Neuronal stem cell (in vitro differentiated cells): Measurements from ENCODE around the gene SLC25A10.

Experiments used
- DNase-seq: peaks from one replicate; pipeline ENCODE4 v3.0.0-alpha.2; 2013; ENCODE audit warnings: low spot score
- H2AFZ ChIP-seq: one replicate; pipeline ENCODE4 v1.6.1; 2013; ENCODE audit warnings: mild to moderate bottlenecking, low read length, inconsistent platforms
- H2AK5ac ChIP-seq: 2 replicates; pipeline ENCODE4 v1.6.1; 2013; ENCODE audit warnings: low read depth, mild to moderate bottlenecking, inconsistent platforms, low read length, moderate library complexity, mixed read lengths
- H2BK120ac ChIP-seq: 2 replicates; pipeline ENCODE4 v1.6.1; 2013; ENCODE audit warnings: low read depth, mild to moderate bottlenecking, inconsistent platforms, low read length, moderate library complexity, mixed read lengths
- H2BK12ac ChIP-seq: one replicate; pipeline ENCODE4 v1.6.1; 2013; ENCODE audit warnings: low read length, inconsistent platforms
- H2BK15ac ChIP-seq: 2 replicates; pipeline ENCODE4 v1.6.1; 2013; ENCODE audit warnings: mild to moderate bottlenecking, low read length, inconsistent platforms, mixed read lengths
- H2BK5ac ChIP-seq: one replicate; pipeline ENCODE4 v1.6.1; 2013; ENCODE audit warnings: inconsistent platforms, mild to moderate bottlenecking, low read length, moderate library complexity
- H3K14ac ChIP-seq: one replicate; pipeline ENCODE4 v1.6.1; 2013; ENCODE audit warnings: low read length, inconsistent platforms
- H3K18ac ChIP-seq: 2 replicates; pipeline ENCODE4 v1.6.1; 2013; ENCODE audit warnings: low read length, inconsistent platforms
- H3K23ac ChIP-seq: 2 replicates; pipeline ENCODE4 v1.6.1; 2013; ENCODE audit warnings: low read depth, mild to moderate bottlenecking, mixed read lengths, low read length, inconsistent platforms; ENCODE audit not compliant: poor library complexity
- H3K27ac ChIP-seq: replicated peaks from 3 replicates; pipeline ENCODE4 v1.5.1; 2013; ENCODE audit warnings: low read length, inconsistent platforms
- H3K27me3 ChIP-seq, 3 experiments: 2 replicates each; pipeline ENCODE4 v1.6.1; 2013; ENCODE audit warnings: low read length in 3 of 3, mild to moderate bottlenecking in 2 of 3, inconsistent platforms in 1 of 3, low read depth in 1 of 3, mixed read lengths in 1 of 3, moderate library complexity in 1 of 3; ENCODE audit not compliant: control insufficient read depth in 3 of 3, insufficient read depth in 3 of 3
- H3K36me3 ChIP-seq, 2 donors: replicated peaks in 1 of 2; 2 replicates each; pipeline ENCODE4 v1.6.1; 2013; ENCODE audit warnings: low read length in 2 of 2; ENCODE audit not compliant: control insufficient read depth in 2 of 2, insufficient read depth in 2 of 2
- H3K4ac ChIP-seq: 2 replicates; pipeline ENCODE4 v1.6.1; 2013; ENCODE audit warnings: inconsistent platforms, mild to moderate bottlenecking, low read length, moderate library complexity
- H3K4me1 ChIP-seq, 2 donors: 1 replicate in 1 of 2; 2 replicates in 1 of 2; pipeline ENCODE4 v1.6.1; 2013; ENCODE audit warnings: low read length in 2 of 2, low read depth in 1 of 2; ENCODE audit not compliant: control insufficient read depth in 2 of 2, insufficient read depth in 1 of 2
- H3K4me2 ChIP-seq: one replicate; pipeline ENCODE4 v1.6.1; 2013; ENCODE audit warnings: mild to moderate bottlenecking, low read length, inconsistent platforms; ENCODE audit not compliant: insufficient read depth, poor library complexity, severe bottlenecking
- H3K4me3 ChIP-seq, 2 donors: 2 replicates each; pipeline ENCODE4 v1.5.1; 2013; ENCODE audit warnings: low read length in 2 of 2, mild to moderate bottlenecking in 2 of 2, inconsistent platforms in 1 of 2, moderate library complexity in 1 of 2
- H3K79me1 ChIP-seq: one replicate; pipeline ENCODE4 v1.6.1; 2013; ENCODE audit warnings: low read depth, mild to moderate bottlenecking, inconsistent platforms, low read length, moderate library complexity
- H3K9ac ChIP-seq: one replicate; pipeline ENCODE4 v1.6.1; 2013; ENCODE audit warnings: mild to moderate bottlenecking, low read depth, low read length, inconsistent platforms; ENCODE audit not compliant: poor library complexity
- H3K9me3 ChIP-seq, 2 donors: replicated peaks in 1 of 2; 2 replicates each; pipeline versions ENCODE3 to v1.6.1; 2013; ENCODE audit warnings: low read length in 2 of 2, mild to moderate bottlenecking in 2 of 2, inconsistent platforms in 1 of 2, low read depth in 1 of 2, mixed read lengths in 1 of 2, moderate library complexity in 1 of 2; ENCODE audit not compliant: control insufficient read depth in 2 of 2, insufficient read depth in 1 of 2
- H4K8ac ChIP-seq: one replicate; pipeline ENCODE4 v1.6.1; 2013; ENCODE audit warnings: low read depth, mild to moderate bottlenecking, inconsistent platforms, low read length, moderate library complexity
- H4K91ac ChIP-seq: one replicate; pipeline ENCODE4 v1.6.1; 2013; ENCODE audit warnings: low read length, low read depth, mild to moderate bottlenecking, inconsistent platforms; ENCODE audit not compliant: poor library complexity
- WGBS, 2 donors: extraction: QIAGEN DNeasy Blood & Tissue Kit; methylation state at CpG; one replicate each; pipeline ENCODE4 v1.1.7; 2013; ENCODE audit warnings: missing lambda C conversion rate in 2 of 2, mixed read lengths in 1 of 2; ENCODE audit not compliant: insufficient read length in 2 of 2, insufficient replicate concordance in 1 of 2; ENCODE audit errors: extremely low coverage in 2 of 2; 5-methylcytosine and 5-hydroxymethylcytosine counted together

The SLC25A10 gene

GRCh38 chr17:81666092-81666341 lies 46.1 kb upstream of the SLC25A10 start:
- Histone ChIP-seq H3K4me2 (peak overlapping the region; percentile 78), H3K79me1 (peaks cover 21% of the 10 kb centered on the region), H3K27ac (peak overlapping the region; percentile 56), H3K23ac (peak overlapping the region; percentile 100), H4K8ac (no peak overlapping the region), H3K4me1 (peaks cover 10 to 12% of the 10 kb centered on the region in 2 donors), H2BK120ac (no peak overlapping the region), H3K14ac (peak overlapping the region; percentile 25), H3K9ac (peak overlapping the region; percentile 100), H3K4me3 (peak overlapping the region; percentile 85 to 99), H2BK12ac (no peak overlapping the region), H3K9me3 (peaks cover 0 to 2% of the 10 kb centered on the region in 2 donors), H2AFZ (peak overlapping the region; percentile 93), H3K4ac (no peak overlapping the region), H2BK5ac (no peak overlapping the region), H2BK15ac (no peak overlapping the region), H2AK5ac (peak overlapping the region; percentile 85), H4K91ac (no peak overlapping the region), H3K27me3 (no peaks in the 10 kb centered on the region), H3K18ac (peak overlapping the region; percentile 99), H3K36me3 (peaks cover 31 to 46% of the 10 kb centered on the region in 2 donors)
- DNase-seq = no peak
- WGBS, 2 donors = no CpG with 5 or more reads among the region's 16 CpGs

GRCh38 chr17:81666342-81667191 lies 45.5 kb upstream of the SLC25A10 start, which contains the start of the genes CCDC137 and OXLD1:
TSS of gene CCDC137 (plus strand) at chr17:81666737. CDS start at chr17:81666767, 30 bp downstream.
TSS of gene OXLD1 (minus strand) at chr17:81666605. CDS start at chr17:81666577, 28 bp downstream.
- Histone ChIP-seq H3K9me3 (peaks cover 0 to 2% of the 10 kb centered on the region in 2 donors), H3K4me1 (peaks cover 10 to 12% of the 10 kb centered on the region in 2 donors)

GRCh38 chr17:81667754-81668153 lies 44.3 kb upstream of the SLC25A10 start:
- H2AK5ac ChIP-seq = no peak overlapping the region
- DNase-seq = no peak
- H3K4me1 ChIP-seq = peaks cover 10 to 12% of the 10 kb centered on the region in 2 donors
- H3K4me3 ChIP-seq = peak overlapping the region in 1 of 2 donors; percentile 16
- H3K27ac ChIP-seq = no peak overlapping the region
- H4K91ac ChIP-seq = no peak overlapping the region
- H2AFZ ChIP-seq = no peak overlapping the region
- H3K79me1 ChIP-seq = peaks cover 27% of the 10 kb centered on the region
- peaks cover 48 to 63% of the 10 kb centered on the region in 2 donors for H3K36me3 ChIP-seq
- no peaks in the 10 kb centered on the region for H3K27me3 ChIP-seq
- peak overlapping the region; percentile 24 for H2BK5ac ChIP-seq
- H3K9ac ChIP-seq = no peak overlapping the region
- WGBS, 2 donors = no CpG with 5 or more reads among the region's 18 CpGs
- H4K8ac ChIP-seq = no peak overlapping the region
- H3K23ac ChIP-seq = no peak overlapping the region
- no peak overlapping the region for H2BK15ac ChIP-seq
- H3K4ac ChIP-seq = no peak overlapping the region
- no peak overlapping the region for H3K14ac ChIP-seq
- H3K4me2 ChIP-seq = no peak overlapping the region
- H2BK120ac ChIP-seq = no peak overlapping the region
- H2BK12ac ChIP-seq = no peak overlapping the region
- H3K18ac ChIP-seq = no peak overlapping the region
- H3K9me3 ChIP-seq = peaks cover 0 to 2% of the 10 kb centered on the region in 2 donors

More at GRCh38 chr17:81666342-81667191, 45.5 kb upstream of the SLC25A10 start, which contains the start of the genes CCDC137 and OXLD1:
- no CpG with 5 or more reads among the region's 96 CpGs for WGBS, 2 donors
- Histone ChIP-seq H3K23ac (peak within 1 kb of the TSS; percentile 100), H2BK120ac (peak within 1 kb of the TSS; percentile 98), H4K91ac (peak within 1 kb of the TSS; percentile 64), H3K27ac (peak within 1 kb of the TSS; percentile 56), H3K4ac (peak within 1 kb of the TSS; percentile 53), H3K4me2 (peak within 1 kb of the TSS; percentile 89), H3K4me3 (peak within 1 kb of the TSS; percentile 85 to 99), H2BK12ac (peak within 1 kb of the TSS; percentile 22), H4K8ac (no peak within 1 kb of the TSS), H3K18ac (peak within 1 kb of the TSS; percentile 99), H2AFZ (peak within 1 kb of the TSS; percentile 93), H3K36me3 (peaks cover 37 to 51% of the 10 kb centered on the region in 2 donors), H3K79me1 (peaks cover 21% of the 10 kb centered on the region), H2BK5ac (peak within 1 kb of the TSS; percentile 66), H3K27me3 (no peaks in the 10 kb centered on the region), H3K9ac (peak within 1 kb of the TSS; percentile 100), H3K14ac (peak within 1 kb of the TSS; percentile 56), H2AK5ac (peak within 1 kb of the TSS; percentile 98), H2BK15ac (no peak within 1 kb of the TSS)
- peak; percentile 92 for DNase-seq

- Histone ChIP-seq H3K27ac (no peak overlapping the region), H2AK5ac (no peak overlapping the region)
- WGBS, 2 donors = no CpG with 5 or more reads among the region's 18 CpGs
These were observed 39.6 kb upstream of the SLC25A10 start for GRCh38 chr17:81672504-81672903.

More at GRCh38 chr17:81672504-81672903, 39.6 kb upstream of the SLC25A10 start:
- no peak overlapping the region for H2BK120ac ChIP-seq
- DNase-seq = no peak
- H2BK12ac ChIP-seq = no peak overlapping the region
- no peak overlapping the region for H3K4me2 ChIP-seq
- H3K27me3 ChIP-seq = no peaks in the 10 kb centered on the region
- no peak overlapping the region for H3K4ac ChIP-seq
- peaks cover 3 to 5% of the 10 kb centered on the region in 2 donors for H3K4me1 ChIP-seq
- H3K79me1 ChIP-seq = peaks cover 16% of the 10 kb centered on the region
- no peak overlapping the region for H4K8ac ChIP-seq
- peaks cover 54 to 81% of the 10 kb centered on the region in 2 donors for H3K36me3 ChIP-seq
- H2BK15ac ChIP-seq = no peak overlapping the region
- H2BK5ac ChIP-seq = no peak overlapping the region
- H3K23ac ChIP-seq = peak overlapping the region; percentile 43
- H3K9me3 ChIP-seq = no peaks in the 10 kb centered on the region
- no peak overlapping the region for H2AFZ ChIP-seq
- H3K18ac ChIP-seq = no peak overlapping the region
- H3K4me3 ChIP-seq = no peak overlapping the region
- H4K91ac ChIP-seq = no peak overlapping the region
- H3K14ac ChIP-seq = no peak overlapping the region
- no peak overlapping the region for H3K9ac ChIP-seq
